Activated T-helper 17 cell treated with anti-CD3 and anti-CD28 coated beads, Interleukin-2, amount 50 U/mL, for 72 hours (primary cell): ENCODE data around the gene TMEM132A. TPM values are rescaled to one million over a fixed set of nuclear protein-coding genes. Genes with fewer than 3 reads are reported as not detected.
A peak's percentile ranks its signal among the peaks of the same experiment; 100 is the strongest.

Source experiments
- ATAC-seq: fragments of 150-1000 bp; cut with Tn5 transposase; replicated peaks from 2 replicates; pipeline ENCODE4 v1.10.0; 2021; ENCODE audit warnings: mild to moderate bottlenecking, moderate library complexity
- H3K27ac Mint-ChIP-seq: one replicate; pipeline ENCODE4 v1.8.0; 2022; ENCODE audit warnings: mixed read lengths
- H3K27me3 Mint-ChIP-seq: one replicate; pipeline ENCODE4 v1.8.0; 2022; ENCODE audit warnings: mixed read lengths
- H3K36me3 Mint-ChIP-seq: one replicate; pipeline ENCODE4 v1.8.0; 2022; ENCODE audit warnings: low read depth, mild to moderate bottlenecking, mixed read lengths
- H3K4me1 Mint-ChIP-seq: one replicate; pipeline ENCODE4 v1.8.0; 2022; ENCODE audit warnings: mixed read lengths
- H3K4me3 Mint-ChIP-seq: one replicate; pipeline ENCODE4 v1.8.0; 2022; ENCODE audit warnings: mild to moderate bottlenecking, mixed read lengths
- H3K9me3 Mint-ChIP-seq: one replicate; pipeline ENCODE4 v1.8.0; 2022; ENCODE audit warnings: mixed read lengths
- total RNA-seq, 2 donors: library from RNA; stranded (reverse); gene quantifications; one replicate each; pipeline ENCODE4 v1.2.3, GENCODE V29; 2022

Gene TMEM132A, protein sequence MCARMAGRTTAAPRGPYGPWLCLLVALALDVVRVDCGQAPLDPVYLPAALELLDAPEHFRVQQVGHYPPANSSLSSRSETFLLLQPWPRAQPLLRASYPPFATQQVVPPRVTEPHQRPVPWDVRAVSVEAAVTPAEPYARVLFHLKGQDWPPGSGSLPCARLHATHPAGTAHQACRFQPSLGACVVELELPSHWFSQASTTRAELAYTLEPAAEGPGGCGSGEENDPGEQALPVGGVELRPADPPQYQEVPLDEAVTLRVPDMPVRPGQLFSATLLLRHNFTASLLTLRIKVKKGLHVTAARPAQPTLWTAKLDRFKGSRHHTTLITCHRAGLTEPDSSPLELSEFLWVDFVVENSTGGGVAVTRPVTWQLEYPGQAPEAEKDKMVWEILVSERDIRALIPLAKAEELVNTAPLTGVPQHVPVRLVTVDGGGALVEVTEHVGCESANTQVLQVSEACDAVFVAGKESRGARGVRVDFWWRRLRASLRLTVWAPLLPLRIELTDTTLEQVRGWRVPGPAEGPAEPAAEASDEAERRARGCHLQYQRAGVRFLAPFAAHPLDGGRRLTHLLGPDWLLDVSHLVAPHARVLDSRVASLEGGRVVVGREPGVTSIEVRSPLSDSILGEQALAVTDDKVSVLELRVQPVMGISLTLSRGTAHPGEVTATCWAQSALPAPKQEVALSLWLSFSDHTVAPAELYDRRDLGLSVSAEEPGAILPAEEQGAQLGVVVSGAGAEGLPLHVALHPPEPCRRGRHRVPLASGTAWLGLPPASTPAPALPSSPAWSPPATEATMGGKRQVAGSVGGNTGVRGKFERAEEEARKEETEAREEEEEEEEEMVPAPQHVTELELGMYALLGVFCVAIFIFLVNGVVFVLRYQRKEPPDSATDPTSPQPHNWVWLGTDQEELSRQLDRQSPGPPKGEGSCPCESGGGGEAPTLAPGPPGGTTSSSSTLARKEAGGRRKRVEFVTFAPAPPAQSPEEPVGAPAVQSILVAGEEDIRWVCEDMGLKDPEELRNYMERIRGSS
- under 1 TPM in 1 of 2 donors, not detected in 1; 0.29 TPM for total RNA-seq

GRCh38 chr11:60924110-60924905 is at the start of gene TMEM132A:
TSS of gene TMEM132A (plus strand) at chr11:60924460. CDS start at chr11:60924634, 174 bp downstream.
- Mint-ChIP-seq H3K4me1 (peaks cover 10% of the 10 kb centered on the region), H3K4me3 (peak within 1 kb of the TSS; percentile 51), H3K9me3 (no peaks in the 10 kb centered on the region), H3K27me3 (peaks cover 13% of the 10 kb centered on the region), H3K27ac (no peak within 1 kb of the TSS), H3K36me3 (peaks cover 49% of the 10 kb centered on the region)
- peak; percentile 28 for ATAC-seq

GRCh38 chr11:60875366-60876167 is 48.7 kb upstream of the TMEM132A start:
- Mint-ChIP-seq H3K27ac (no peak overlapping the region), H3K36me3 (peaks cover 36% of the 10 kb centered on the region), H3K4me1 (peaks cover 4% of the 10 kb centered on the region), H3K4me3 (no peak overlapping the region), H3K27me3 (no peaks in the 10 kb centered on the region), H3K9me3 (no peaks in the 10 kb centered on the region)
- no peak for ATAC-seq

DNA sequence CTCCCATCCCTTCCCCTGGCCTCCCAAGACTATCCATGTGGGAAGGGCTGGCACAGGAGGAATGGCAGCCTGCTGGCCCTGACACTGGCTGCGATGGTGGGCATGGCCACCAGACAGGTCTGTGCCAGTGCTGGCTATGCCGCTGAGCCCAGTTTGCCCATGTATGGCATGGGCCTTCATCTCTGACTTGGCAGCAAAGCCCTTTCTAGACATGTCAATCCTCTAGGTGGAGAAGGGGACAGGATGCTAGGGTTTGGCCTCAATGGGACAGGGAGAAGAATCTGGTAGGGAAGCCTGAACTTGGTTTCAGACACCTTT is 48.1 kb upstream of the TMEM132A start:
- H3K4me3 Mint-ChIP-seq = no peak overlapping the region
- ATAC-seq = no peak
- peaks cover 4% of the 10 kb centered on the region for H3K4me1 Mint-ChIP-seq
- peaks cover 42% of the 10 kb centered on the region for H3K36me3 Mint-ChIP-seq
- H3K9me3 Mint-ChIP-seq = no peaks in the 10 kb centered on the region
- no peak overlapping the region for H3K27ac Mint-ChIP-seq
- H3K27me3 Mint-ChIP-seq = no peaks in the 10 kb centered on the region

GRCh38 chr11:60878245-60879101 is 45.8 kb upstream of the TMEM132A start:
- Mint-ChIP-seq H3K27me3 (no peaks in the 10 kb centered on the region), H3K27ac (no peak overlapping the region), H3K4me3 (no peak overlapping the region)

GRCh38 chr11:60879104-60879503 is 45.2 kb upstream of the TMEM132A start:
- Mint-ChIP-seq H3K4me3 (no peak overlapping the region), H3K4me1 (no peaks in the 10 kb centered on the region), H3K27ac (no peak overlapping the region), H3K36me3 (peaks cover 72% of the 10 kb centered on the region), H3K27me3 (no peaks in the 10 kb centered on the region), H3K9me3 (no peaks in the 10 kb centered on the region)
- no peak for ATAC-seq

More at GRCh38 chr11:60878245-60879101, 45.8 kb upstream of the TMEM132A start:
- no peaks in the 10 kb centered on the region for H3K4me1 Mint-ChIP-seq
- no peaks in the 10 kb centered on the region for H3K9me3 Mint-ChIP-seq
- peaks cover 65% of the 10 kb centered on the region for H3K36me3 Mint-ChIP-seq
- ATAC-seq = no peak

GRCh38 chr11:60879971-60880588 is 44.2 kb upstream of the TMEM132A start:
- ATAC-seq = no peak
- no peak overlapping the region for H3K4me3 Mint-ChIP-seq
- H3K27ac Mint-ChIP-seq = no peak overlapping the region
- H3K36me3 Mint-ChIP-seq = peaks cover 79% of the 10 kb centered on the region
- no peaks in the 10 kb centered on the region for H3K4me1 Mint-ChIP-seq
- H3K9me3 Mint-ChIP-seq = no peaks in the 10 kb centered on the region
- no peaks in the 10 kb centered on the region for H3K27me3 Mint-ChIP-seq

DNA sequence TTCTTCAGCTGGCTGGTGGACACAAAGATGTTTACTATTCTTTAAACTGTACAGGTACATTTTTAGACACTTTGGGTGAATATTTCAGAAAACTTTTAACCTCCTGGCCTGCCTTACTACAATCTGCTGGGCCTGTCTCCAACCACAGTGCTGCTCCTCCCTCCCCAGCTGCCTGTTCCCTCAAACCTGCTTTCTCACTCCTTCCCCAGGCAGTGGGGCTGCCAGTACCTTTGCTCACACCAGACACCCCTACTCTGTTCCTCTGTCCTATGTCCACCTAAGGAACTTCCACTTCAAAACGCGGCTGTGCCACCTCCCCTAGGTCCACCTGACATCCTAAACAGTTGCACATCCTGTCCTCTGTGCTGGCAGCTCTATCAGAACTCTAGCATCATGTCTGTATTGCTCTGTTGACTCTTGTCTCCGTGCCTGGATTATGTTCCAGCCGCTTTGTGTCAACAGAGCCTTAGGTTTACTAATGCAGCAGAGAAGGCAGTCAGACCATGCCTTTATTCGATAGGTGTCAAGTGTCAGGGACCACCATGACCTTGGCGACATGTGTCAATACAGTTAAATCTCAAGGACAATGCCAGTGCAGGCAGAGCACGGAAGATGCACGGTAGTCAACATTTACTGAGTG is 43.5 kb upstream of the TMEM132A start:
- Mint-ChIP-seq H3K9me3 (no peaks in the 10 kb centered on the region), H3K27ac (no peak overlapping the region), H3K27me3 (no peaks in the 10 kb centered on the region), H3K36me3 (peaks cover 86% of the 10 kb centered on the region), H3K4me1 (no peaks in the 10 kb centered on the region), H3K4me3 (no peak overlapping the region)
- ATAC-seq = no peak

GRCh38 chr11:60887556-60887955 is 36.7 kb upstream of the TMEM132A start:
- H3K9me3 Mint-ChIP-seq = no peaks in the 10 kb centered on the region
- no peaks in the 10 kb centered on the region for H3K27me3 Mint-ChIP-seq
- no peak overlapping the region for H3K27ac Mint-ChIP-seq
- peaks cover 4% of the 10 kb centered on the region for H3K4me1 Mint-ChIP-seq
- no peak overlapping the region for H3K4me3 Mint-ChIP-seq
- ATAC-seq = peak; percentile 64
- peaks cover 77% of the 10 kb centered on the region for H3K36me3 Mint-ChIP-seq

GRCh38 chr11:60889869-60890311 is 34.4 kb upstream of the TMEM132A start:
- Mint-ChIP-seq H3K27ac (no peak overlapping the region), H3K9me3 (no peaks in the 10 kb centered on the region), H3K27me3 (no peaks in the 10 kb centered on the region), H3K4me1 (peaks cover 4% of the 10 kb centered on the region), H3K36me3 (peaks cover 79% of the 10 kb centered on the region), H3K4me3 (no peak overlapping the region)
- ATAC-seq = no peak

DNA sequence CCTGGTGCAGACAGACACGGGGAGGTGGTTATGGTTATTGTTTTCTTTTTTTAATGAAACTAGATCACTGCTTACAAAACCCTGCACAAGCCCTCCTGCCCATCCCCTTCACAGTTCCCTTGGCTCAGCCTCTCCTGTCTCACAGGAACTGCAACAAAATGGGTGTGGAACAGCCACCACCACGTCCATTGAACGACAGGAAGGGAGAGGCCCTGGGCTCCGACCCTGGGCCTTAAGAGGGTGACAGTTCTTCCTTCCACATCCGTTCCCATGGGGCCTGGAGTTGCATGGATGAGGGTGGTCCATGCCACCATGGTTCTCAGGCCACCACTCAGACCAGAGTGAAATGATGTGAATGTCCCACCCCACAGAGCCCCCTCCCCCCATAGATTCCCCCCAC is 33.6 kb upstream of the TMEM132A start:
- no peak for ATAC-seq
- Mint-ChIP-seq H3K4me1 (peaks cover 4% of the 10 kb centered on the region), H3K36me3 (peaks cover 79% of the 10 kb centered on the region), H3K27ac (no peak overlapping the region), H3K27me3 (no peaks in the 10 kb centered on the region), H3K9me3 (no peaks in the 10 kb centered on the region), H3K4me3 (no peak overlapping the region)

- Mint-ChIP-seq H3K27me3 (no peaks in the 10 kb centered on the region), H3K4me1 (peaks cover 4% of the 10 kb centered on the region), H3K9me3 (no peaks in the 10 kb centered on the region), H3K4me3 (no peak overlapping the region), H3K27ac (no peak overlapping the region), H3K36me3 (peaks cover 79% of the 10 kb centered on the region)
- no peak for ATAC-seq
Measured at GRCh38 chr11:60891103-60891741, 33.0 kb upstream of the TMEM132A start.

GRCh38 chr11:60895687-60896086 is 28.6 kb upstream of the TMEM132A start:
- H3K36me3 Mint-ChIP-seq = peaks cover 100% of the 10 kb centered on the region
- no peak overlapping the region for H3K27ac Mint-ChIP-seq
- no peaks in the 10 kb centered on the region for H3K27me3 Mint-ChIP-seq
- H3K4me3 Mint-ChIP-seq = no peak overlapping the region
- H3K4me1 Mint-ChIP-seq = peaks cover 4% of the 10 kb centered on the region
- H3K9me3 Mint-ChIP-seq = no peaks in the 10 kb centered on the region
- no peak for ATAC-seq
